ENCODE results near the gene FBXL5. TPM values are rescaled to one million over a fixed set of nuclear protein-coding genes. Genes with fewer than 3 reads are reported as not detected.

Gene FBXL5
- polyA plus RNA-seq (2012; ENCODE audit: low read depth, missing spikeins) = 18.7 TPM

GRCh38 chr4:15655223-15656037 lies at the start of gene FBXL5:
Gene FBXL5 (minus strand): TSS chr4:15655357. CDS start chr4:15655287, 70 bp downstream.
- FAIRE-seq (peak; percentile 89), DNase-seq (ENCODE audit: insufficient read length, low spot score) (peak; percentile 88)
- TF ChIP-seq POLR2A (IDR thresholded peaks at IDR 0.05; ENCODE audit: low read depth, low read length) = peak; percentile 78; the same call in 1 of the 2 replicates
- TF ChIP-seq POLR2AphosphoS5 (IDR thresholded peaks at IDR 0.05; ENCODE audit: low read depth, low read length) = peak; percentile 82
- no peak for TF ChIP-seq PAX5 (IDR thresholded peaks at IDR 0.05; ENCODE audit: insufficient read depth, low read length, severe bottlenecking)
- TF ChIP-seq TAF1 (IDR thresholded peaks at IDR 0.05; ENCODE audit: low read depth, low read length) = peak; percentile 56; the same call in 1 of the 2 replicates
- TF ChIP-seq SPI1 (IDR thresholded peaks at IDR 0.05; ENCODE audit: low read depth, low read length) = no peak
- TF ChIP-seq POU2F2 (IDR thresholded peaks at IDR 0.05; ENCODE audit: low read depth, low read length) = peak; percentile 8; the same call in 1 of the 2 replicates

- no peak for TF ChIP-seq POU2F2 (IDR thresholded peaks at IDR 0.05; ENCODE audit: low read depth, low read length)
- no peak for TF ChIP-seq TAF1 (IDR thresholded peaks at IDR 0.05; ENCODE audit: low read depth, low read length)
- TF ChIP-seq POLR2AphosphoS5 (IDR thresholded peaks at IDR 0.05; ENCODE audit: low read depth, low read length) = no peak
- FAIRE-seq (no peak), DNase-seq (ENCODE audit: insufficient read length, low spot score) (no peak)
Observed at GRCh38 chr4:15704129-15704528, 49.0 kb upstream of the FBXL5 start.

GRCh38 chr4:15703439-15703838 lies 48.3 kb upstream of the FBXL5 start:
- no peak for FAIRE-seq
- no peak for DNase-seq (ENCODE audit: insufficient read length, low spot score)
- TF ChIP-seq POU2F2 (IDR thresholded peaks at IDR 0.05; ENCODE audit: low read depth, low read length) = no peak
- no peak for TF ChIP-seq TAF1 (IDR thresholded peaks at IDR 0.05; ENCODE audit: low read depth, low read length)
- no peak for TF ChIP-seq POLR2AphosphoS5 (IDR thresholded peaks at IDR 0.05; ENCODE audit: low read depth, low read length)
- TF ChIP-seq SPI1 (IDR thresholded peaks at IDR 0.05; ENCODE audit: low read depth, low read length) = no peak
- no peak for TF ChIP-seq POLR2A (IDR thresholded peaks at IDR 0.05; ENCODE audit: low read depth, low read length)
- TF ChIP-seq PAX5 (IDR thresholded peaks at IDR 0.05; ENCODE audit: insufficient read depth, low read length, severe bottlenecking) = no peak

- DNase-seq (ENCODE audit: insufficient read length, low spot score) (peak; percentile 29), FAIRE-seq (no peak)
- no peak for TF ChIP-seq SPI1 (IDR thresholded peaks at IDR 0.05; ENCODE audit: low read depth, low read length)
Observed at GRCh38 chr4:15702941-15703403, 47.8 kb upstream of the FBXL5 start, which contains the start of gene BST1. Gene BST1 (plus strand): TSS chr4:15703065. CDS start chr4:15703145, 80 bp downstream.

- DNase-seq (ENCODE audit: insufficient read length, low spot score) = no peak
- no peak for FAIRE-seq
- TF ChIP-seq PAX5 (IDR thresholded peaks at IDR 0.05; ENCODE audit: insufficient read depth, low read length, severe bottlenecking) (no peak), SPI1 (IDR thresholded peaks at IDR 0.05; ENCODE audit: low read depth, low read length) (no peak), POLR2A (IDR thresholded peaks at IDR 0.05; ENCODE audit: low read depth, low read length) (no peak), POLR2AphosphoS5 (IDR thresholded peaks at IDR 0.05; ENCODE audit: low read depth, low read length) (no peak)
Observed at GRCh38 chr4:15696866-15697265, 41.7 kb upstream of the FBXL5 start.

- TF ChIP-seq POU2F2 (IDR thresholded peaks at IDR 0.05; ENCODE audit: low read depth, low read length) (no peak), PAX5 (IDR thresholded peaks at IDR 0.05; ENCODE audit: insufficient read depth, low read length, severe bottlenecking) (no peak), TAF1 (IDR thresholded peaks at IDR 0.05; ENCODE audit: low read depth, low read length) (no peak), POLR2AphosphoS5 (IDR thresholded peaks at IDR 0.05; ENCODE audit: low read depth, low read length) (no peak), POLR2A (IDR thresholded peaks at IDR 0.05; ENCODE audit: low read depth, low read length) (no peak), SPI1 (IDR thresholded peaks at IDR 0.05; ENCODE audit: low read depth, low read length) (no peak)
- DNase-seq (ENCODE audit: insufficient read length, low spot score) (no peak), FAIRE-seq (no peak)
Observed at GRCh38 chr4:15695729-15696128, 40.6 kb upstream of the FBXL5 start.

- no peak for TF ChIP-seq POLR2AphosphoS5 (IDR thresholded peaks at IDR 0.05; ENCODE audit: low read depth, low read length)
- TF ChIP-seq PAX5 (IDR thresholded peaks at IDR 0.05; ENCODE audit: insufficient read depth, low read length, severe bottlenecking) = no peak
- TF ChIP-seq SPI1 (IDR thresholded peaks at IDR 0.05; ENCODE audit: low read depth, low read length) = no peak
- TF ChIP-seq POLR2A (IDR thresholded peaks at IDR 0.05; ENCODE audit: low read depth, low read length) = no peak
- TF ChIP-seq POU2F2 (IDR thresholded peaks at IDR 0.05; ENCODE audit: low read depth, low read length) = no peak
- TF ChIP-seq TAF1 (IDR thresholded peaks at IDR 0.05; ENCODE audit: low read depth, low read length) = no peak
- FAIRE-seq (no peak), DNase-seq (ENCODE audit: insufficient read length, low spot score) (no peak)
Observed at GRCh38 chr4:15695240-15695699, 40.1 kb upstream of the FBXL5 start.

GRCh38 chr4:15694431-15694830 lies 39.3 kb upstream of the FBXL5 start:
- no peak for DNase-seq (ENCODE audit: insufficient read length, low spot score)
- FAIRE-seq = no peak
- TF ChIP-seq SPI1 (IDR thresholded peaks at IDR 0.05; ENCODE audit: low read depth, low read length) (no peak), POLR2AphosphoS5 (IDR thresholded peaks at IDR 0.05; ENCODE audit: low read depth, low read length) (no peak), PAX5 (IDR thresholded peaks at IDR 0.05; ENCODE audit: insufficient read depth, low read length, severe bottlenecking) (no peak), POLR2A (IDR thresholded peaks at IDR 0.05; ENCODE audit: low read depth, low read length) (no peak), POU2F2 (IDR thresholded peaks at IDR 0.05; ENCODE audit: low read depth, low read length) (no peak), TAF1 (IDR thresholded peaks at IDR 0.05; ENCODE audit: low read depth, low read length) (no peak)

- no peak for DNase-seq (ENCODE audit: insufficient read length, low spot score)
- FAIRE-seq = no peak
- no peak for TF ChIP-seq POLR2A (IDR thresholded peaks at IDR 0.05; ENCODE audit: low read depth, low read length)
- no peak for TF ChIP-seq POLR2AphosphoS5 (IDR thresholded peaks at IDR 0.05; ENCODE audit: low read depth, low read length)
- TF ChIP-seq POU2F2 (IDR thresholded peaks at IDR 0.05; ENCODE audit: low read depth, low read length) = no peak
- no peak for TF ChIP-seq TAF1 (IDR thresholded peaks at IDR 0.05; ENCODE audit: low read depth, low read length)
Observed at GRCh38 chr4:15692602-15693001, 37.4 kb upstream of the FBXL5 start.
